HG03095 (cell line): ENCODE results near the gene MAN2A1.
"Not testable (repeated sequence)": the region's sequence is repeated elsewhere in the genome, so short reads cannot be mapped to it uniquely, and the experiment has no call there.

ENCODE experiments used
- ATAC-seq: cut with Tn5 transposase; IDR thresholded peaks from one replicate; pipeline ENCODE4 v1.9.1; 2021; ENCODE audit warnings: moderate library complexity; ENCODE audit not compliant: unreplicated experiment

MAN2A1 gene

DNA sequence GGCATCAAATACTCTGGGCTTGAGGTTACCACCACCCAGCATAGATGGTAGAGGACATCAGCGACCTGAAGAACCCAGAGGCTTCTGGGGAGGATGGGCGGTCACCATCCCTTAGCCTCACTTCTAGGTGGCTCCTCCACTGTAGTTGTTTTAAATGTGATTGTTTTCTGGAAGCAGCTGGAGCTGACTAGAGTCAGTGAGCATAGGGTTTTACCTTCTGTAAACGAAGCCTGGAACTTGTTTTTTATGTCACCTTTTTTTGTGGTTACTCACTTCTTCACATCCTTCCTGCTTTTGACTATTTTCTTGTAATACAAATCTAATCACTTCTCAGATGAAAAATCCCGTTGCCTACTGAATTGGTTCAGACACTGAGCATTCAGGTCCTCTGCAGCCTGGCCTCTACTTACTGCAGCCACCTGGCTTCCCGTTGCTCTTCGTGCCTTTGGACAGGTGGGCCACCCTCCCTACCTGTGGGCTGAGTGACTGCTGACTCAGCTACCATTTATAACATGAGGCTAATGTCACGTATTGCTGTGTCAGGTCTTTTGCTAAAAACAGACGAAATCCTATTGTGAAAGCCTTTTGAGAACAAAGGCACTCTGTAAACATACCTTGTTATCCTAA is 167.8 kb downstream of the MAN2A1 start:
- no peak for ATAC-seq

DNA sequence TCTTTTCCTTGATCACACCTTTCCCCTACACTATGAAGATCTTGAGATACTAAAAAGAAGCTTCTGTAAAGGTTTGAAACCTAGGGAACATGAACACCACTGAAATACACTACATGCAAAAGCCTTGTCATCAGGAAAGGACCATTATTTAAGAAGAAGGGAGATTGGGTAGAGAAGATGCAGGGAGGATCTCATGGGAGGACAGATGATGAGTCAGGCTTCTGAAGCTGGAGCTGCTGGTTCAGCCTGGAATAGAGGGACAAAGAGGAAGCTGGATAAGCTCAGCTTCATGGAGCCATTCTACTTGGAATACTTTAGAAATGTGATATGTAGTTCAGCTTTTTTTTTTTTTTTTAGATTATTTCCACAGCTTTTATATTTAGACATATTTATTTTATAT is 169.8 kb downstream of the MAN2A1 start:
- no peak for ATAC-seq

DNA sequence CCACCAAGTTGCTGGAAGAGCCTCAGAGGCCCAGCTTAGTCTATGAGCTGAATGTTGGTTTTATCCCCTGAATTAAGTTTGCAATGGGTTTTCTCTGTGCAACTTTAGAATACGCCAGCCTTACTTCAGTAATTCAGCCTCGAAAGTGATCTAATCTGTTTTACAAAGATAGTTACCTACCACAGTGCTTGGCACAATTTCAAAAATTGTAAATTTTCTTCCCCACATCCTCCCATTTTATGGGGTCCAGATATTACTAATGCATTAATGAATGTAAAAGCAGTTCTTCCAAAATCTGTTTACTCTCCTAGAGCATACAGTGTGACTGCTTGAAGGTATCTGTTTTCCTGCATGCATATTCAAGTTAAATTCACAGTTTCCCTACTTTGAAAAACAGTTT is 172.6 kb downstream of the MAN2A1 start:
- ATAC-seq, result no peak

DNA sequence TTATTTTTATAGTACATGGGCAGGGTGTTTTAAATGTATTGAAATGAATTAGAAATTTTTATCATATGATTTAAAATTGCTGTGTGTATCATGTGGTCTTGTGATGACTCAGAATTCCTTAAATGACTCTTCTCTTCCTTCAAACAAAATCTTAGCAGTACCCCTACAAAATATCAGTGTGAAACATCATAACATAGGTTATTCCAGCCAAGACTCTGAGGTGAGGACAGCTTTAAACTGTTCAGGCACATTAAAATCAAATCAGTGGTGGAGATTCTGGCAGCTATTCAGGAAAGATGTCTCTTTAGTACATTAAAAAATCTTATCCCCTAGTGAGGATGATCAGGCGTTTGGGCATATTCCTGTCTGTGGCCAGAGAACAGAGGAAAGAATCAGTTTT is 174.0 kb downstream of the MAN2A1 start:
- no peak for ATAC-seq

DNA sequence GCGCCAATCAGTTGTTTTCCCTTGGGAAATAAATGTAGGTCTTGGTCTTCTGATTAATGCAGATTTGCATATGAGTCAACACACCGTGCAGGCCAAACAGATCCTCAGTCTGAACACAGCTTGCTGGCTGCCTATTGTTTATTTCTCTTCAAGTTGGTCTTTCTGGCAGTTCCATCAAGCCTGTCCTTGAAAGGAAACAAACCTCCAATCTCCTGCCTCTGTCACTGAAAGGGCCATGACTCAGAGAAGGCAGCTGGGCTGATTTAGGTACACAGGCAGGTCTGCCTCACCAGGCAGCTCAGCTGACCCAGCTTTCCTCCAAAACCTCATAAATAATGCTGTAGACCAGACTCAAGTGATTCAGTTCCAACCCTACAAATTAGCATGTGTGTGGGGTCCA is 175.9 kb downstream of the MAN2A1 start:
- ATAC-seq, result no peak

DNA sequence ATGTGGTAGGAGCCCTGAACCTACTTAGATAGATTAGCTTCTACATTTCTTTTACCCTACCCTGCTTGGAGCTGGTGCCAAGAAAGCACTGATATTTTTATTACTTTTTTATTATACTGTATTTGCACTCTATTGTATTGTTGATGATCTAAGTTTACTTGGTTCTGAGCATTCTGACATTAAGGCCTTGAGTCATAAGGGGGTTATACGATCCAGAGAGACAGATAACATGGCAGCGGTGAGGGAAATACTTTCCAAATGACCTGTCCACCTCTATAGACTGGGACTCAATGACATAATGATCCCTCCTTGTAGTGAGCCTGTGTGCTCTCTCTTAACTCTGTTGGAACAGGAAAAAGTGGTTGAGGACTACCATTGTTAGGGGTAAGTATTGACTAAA is 176.3 kb downstream of the MAN2A1 start:
- ATAC-seq, result no peak

DNA sequence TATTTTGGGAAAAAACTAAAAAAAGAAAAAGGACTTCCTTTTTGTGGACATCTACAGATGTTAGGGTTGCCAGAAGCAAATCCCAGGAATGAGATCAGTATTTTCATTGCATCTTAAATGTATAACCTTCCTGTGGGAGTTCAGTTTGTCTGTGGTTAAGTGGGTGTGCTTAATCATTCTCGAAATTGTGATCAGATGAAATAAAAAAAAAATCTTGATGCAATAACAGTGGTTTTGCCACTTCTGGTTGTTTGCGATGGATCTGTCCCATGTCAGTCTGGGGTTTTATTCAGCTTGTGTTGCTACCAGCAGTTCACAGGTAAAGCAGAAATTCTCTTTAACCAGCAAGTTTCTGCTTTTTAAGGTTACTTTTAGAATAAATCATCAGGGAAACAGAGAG is 179.0 kb downstream of the MAN2A1 start:
- ATAC-seq, result no peak

DNA sequence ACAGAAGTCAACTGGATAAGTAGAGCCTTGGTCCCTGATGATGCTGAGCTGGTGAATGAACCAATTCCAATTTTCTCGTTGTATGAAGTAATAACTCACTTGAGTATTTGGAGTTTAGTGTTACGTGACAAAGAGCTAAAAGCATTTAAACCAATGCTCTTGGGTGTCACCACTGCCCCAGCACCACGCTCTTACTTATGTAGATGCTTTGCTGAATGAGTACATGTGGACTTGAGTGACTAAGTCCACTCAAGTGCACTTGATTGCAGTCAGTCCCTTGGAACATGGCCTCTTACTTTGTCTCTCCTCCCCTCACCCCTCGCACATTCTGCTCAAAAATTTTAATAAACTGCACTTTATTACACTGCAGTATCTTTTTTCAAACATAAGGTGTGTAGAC is 184.0 kb downstream of the MAN2A1 start:
- ATAC-seq, result no peak

DNA sequence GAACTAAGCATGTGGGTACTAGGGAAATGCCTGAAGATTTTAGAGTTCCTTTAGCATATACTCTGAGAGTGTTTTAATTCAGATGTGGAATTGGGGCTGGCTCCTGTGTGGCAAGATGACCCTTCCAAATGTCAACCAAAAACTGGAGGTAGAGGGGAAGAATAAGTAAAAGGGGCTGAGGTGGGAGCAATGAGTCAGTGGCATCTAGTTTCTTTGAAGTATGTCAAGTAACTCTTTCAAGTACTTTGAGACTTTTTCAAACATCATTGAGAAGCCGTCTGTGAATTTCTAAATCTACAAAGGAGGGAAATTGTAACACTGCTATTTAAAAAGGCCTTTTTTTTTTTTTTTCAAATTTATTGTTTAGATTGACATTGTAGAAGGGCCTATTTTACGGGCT is 184.4 kb downstream of the MAN2A1 start:
- ATAC-seq, result no peak

DNA sequence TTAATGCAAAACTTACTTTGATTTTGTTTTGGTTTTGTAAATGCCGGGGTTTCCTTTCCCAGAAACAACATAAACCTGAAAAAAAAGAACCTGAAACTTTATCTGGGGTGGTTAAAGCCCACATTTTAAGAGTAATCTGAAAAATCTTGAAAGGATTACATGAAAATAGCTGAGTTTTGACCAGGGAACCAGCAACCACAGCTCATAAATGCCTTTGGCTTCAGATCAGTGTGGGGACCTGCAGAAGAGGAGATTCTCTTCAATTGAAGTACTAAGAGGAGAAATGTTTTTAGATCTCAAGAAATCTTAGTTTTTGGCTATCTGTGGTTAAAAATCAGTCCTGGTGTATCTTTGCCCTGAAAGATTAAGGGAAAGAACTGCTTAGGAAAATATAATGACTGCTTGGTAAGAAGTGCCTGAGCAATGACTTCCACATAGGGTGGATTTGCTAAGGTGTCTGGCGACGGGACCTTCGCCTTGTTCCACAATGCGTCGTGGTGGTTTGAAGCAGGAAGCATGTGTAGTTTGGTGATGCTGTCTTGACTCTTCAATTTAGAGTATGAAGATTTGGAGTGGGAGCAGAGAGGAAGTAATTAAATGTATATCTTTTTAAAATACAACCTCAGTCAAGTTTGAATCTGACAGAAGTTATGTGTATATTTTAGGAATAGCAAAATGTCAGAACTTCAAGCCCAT is 186.5 kb downstream of the MAN2A1 start:
- ATAC-seq, result no peak

DNA sequence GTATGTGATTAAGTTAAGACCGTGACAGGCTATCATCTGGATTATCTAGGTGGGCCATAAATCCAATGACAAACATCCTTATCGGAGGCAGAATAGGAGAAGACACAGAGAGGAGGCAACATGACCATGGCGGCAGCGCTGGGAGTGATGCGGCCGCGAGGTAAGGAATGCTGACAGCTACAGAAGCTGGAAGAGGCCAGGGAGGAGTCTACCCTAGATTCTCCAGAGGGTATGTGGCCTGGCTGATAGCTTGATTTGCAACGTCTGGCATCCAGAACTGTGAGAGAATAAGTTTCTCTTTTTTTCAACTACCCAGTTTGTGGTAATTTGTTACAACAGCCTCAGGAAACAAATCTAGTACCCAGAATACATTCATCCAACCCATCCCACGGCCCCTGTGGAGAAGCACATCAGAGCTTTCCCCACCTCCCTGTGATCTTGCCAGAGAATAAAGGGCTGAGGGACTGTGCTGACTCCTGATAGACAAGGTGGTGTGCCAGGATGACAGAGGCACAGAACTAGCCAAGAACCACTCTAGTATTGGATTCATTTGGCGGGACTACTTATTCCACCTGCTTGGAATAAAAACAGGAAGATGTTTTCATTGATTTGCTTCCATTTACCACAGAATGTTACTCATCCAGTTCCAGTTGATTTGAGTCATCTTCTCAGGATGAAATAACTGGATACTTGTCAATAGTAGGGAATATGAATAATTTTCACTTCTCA is 187.4 kb downstream of the MAN2A1 start:
- ATAC-seq, result no peak

DNA sequence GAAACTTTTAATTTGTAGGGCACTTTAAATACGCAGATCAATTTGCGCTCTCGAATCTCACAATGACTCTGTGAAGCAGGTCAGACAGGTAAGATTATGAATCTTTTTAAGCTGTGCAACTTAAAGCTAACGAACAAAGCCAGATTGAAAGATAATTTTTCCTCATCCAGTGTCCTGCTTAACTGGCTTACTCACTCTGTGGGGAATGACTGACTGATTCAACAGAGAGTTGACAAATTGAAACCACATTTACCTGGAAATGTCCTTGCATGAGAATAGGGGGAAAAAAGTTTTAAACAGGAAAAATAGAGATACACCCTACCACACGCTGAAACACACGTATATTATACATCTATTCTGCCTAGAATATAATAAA is 187.9 kb downstream of the MAN2A1 start:
- no peak for ATAC-seq

DNA sequence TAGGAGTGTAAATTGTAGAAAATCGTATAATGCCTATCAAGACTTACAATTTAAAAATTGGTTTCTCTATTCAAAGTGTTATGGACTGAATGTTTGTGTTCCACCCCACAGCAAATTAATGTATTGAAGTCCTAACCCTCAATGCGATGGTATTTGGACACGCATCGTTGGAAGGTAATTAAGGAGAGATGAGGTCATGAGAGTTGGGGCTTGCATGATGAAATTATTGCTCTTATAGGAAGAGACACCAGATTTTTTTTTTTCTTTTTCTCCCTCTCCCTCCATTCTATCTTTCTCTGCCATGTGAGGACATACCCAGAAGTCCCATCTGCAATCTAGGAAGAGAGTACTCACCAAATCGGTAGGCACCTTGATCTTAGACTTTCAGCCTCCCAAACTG is 189.2 kb downstream of the MAN2A1 start:
- no peak for ATAC-seq

DNA sequence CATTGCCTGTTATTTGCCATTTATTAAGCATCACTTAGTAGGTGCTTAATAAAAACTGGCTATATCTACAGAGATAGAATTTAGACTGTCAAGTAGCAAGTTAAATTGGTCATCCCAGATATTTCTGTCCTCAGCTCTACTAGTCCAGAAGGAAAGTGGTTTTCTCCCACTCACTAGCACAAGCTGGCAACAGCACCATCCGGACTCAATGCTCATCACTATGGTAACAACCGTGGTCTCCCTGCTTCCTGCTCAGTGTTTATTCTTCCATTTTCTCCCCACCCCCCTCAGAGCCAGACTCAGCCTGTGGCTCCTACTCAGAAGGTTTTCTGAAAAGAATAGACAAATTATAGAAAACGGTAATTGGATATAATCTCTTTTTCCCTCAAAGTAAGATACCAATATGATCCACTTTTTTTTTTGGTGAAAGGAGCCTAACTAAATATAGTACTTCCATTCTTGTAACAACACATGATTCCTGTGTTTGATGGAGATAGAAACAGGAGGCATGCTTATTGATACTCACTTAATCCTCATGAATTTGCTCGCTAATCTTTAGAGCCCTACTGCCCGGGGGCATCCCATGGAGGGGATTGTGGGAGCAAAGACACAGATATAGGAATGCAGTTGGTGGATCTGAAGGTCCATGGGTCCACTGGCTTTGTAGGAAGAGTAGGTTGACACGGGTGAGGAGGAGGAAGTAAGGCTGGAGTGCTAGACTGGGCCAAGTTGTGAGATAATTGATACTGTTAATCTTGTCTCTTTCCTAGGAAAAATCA is 191.4 kb downstream of the MAN2A1 start:
- ATAC-seq, result no peak

DNA sequence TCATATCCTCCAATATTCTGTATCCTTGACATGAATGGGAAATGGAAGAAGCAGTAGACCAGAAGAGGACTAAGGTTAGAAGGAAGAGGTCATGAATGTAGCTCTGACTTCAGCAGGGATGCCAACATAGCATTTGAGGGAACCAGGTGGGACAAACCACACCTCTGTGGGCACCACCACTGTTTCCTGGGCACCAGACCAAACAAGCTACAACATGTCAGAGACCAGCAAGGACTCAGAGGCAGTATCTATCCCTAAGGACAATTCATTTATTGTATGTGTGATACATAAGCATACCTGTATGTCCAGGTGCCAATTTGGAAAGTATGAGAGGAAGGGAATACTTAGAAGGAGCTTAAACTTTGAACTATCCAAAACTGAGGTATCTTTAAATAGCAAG is 192.8 kb downstream of the MAN2A1 start:
- ATAC-seq, result no peak

DNA sequence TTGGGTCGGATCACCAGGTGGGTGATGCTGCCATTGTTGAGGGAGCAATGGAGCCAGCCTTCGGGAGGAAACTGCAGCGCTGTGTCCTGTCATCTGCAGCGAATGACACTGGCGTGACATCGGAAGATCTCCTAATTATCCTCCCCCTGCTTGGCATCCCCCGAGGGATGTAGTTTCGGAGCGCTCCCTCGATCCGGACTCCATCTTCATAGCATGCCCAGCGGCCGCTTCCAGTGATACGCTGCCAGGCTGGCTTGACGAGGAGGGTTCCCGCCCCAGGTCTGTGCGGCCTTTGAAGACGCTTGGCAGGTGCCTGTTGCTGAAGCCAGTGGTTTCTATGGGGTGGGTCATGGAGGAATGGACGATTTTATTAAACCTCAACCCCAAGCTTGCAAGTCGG is 194.9 kb downstream of the MAN2A1 start:
- no peak for ATAC-seq

DNA sequence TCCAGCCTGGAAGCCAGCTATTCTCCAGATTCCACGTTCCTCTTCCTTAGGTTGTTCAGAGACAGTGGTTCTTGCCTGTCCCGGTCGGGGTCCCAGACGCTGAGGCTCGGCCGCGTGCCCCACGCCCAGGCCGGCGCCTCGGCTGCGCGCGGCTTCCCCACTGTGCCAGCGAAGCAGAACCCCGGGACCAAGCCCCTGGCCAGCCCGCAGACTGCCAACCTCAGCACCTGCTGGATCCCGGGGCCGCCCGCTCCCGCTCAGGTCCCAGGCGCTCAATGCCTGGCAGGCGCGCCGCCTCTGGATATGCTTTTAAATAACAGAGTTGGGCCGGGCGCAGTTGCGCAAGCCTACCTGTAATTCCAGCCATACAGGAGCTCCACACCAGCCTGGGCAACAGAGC is 195.5 kb downstream of the MAN2A1 start:
- no peak for ATAC-seq

DNA sequence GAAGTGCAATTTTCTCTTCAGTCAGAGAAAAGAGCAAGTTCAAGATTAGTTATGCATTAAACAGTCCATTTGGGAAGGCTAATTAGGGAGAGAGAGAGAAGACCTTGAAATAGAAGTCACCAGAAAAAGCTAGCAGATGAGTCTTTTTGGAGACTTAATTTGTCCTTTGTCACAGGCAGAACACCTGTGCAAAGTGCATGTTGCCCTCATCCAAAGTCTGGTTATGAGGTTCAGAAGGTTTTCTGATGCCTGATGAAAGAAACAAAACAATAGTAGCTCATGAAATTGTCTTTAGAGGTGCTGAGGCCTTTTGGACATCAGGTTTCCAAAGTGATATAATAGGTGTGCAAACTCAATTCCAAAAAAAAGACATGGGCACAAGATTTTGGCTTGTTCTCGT is 199.3 kb downstream of the MAN2A1 start:
- ATAC-seq, result no peak

DNA sequence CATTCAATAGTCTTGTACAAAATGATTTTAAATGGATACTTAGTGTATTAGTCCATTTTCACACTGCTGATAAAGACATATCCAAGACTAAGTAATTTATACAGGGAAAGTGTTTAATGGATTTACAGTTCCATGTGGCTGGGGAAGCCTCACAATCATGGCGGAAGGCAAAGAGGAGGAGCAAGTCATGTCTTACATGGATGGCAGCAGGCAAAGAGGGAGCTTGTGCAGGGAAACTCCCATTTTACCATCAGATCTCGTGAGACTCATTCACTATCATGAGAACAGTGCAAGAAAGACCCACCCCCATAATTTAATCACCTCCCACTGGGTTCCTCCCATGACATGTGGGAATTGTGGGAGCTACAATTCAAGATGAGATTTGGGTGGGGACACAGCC is 203.5 kb downstream of the MAN2A1 start:
- ATAC-seq, result not testable (repeated sequence)

DNA sequence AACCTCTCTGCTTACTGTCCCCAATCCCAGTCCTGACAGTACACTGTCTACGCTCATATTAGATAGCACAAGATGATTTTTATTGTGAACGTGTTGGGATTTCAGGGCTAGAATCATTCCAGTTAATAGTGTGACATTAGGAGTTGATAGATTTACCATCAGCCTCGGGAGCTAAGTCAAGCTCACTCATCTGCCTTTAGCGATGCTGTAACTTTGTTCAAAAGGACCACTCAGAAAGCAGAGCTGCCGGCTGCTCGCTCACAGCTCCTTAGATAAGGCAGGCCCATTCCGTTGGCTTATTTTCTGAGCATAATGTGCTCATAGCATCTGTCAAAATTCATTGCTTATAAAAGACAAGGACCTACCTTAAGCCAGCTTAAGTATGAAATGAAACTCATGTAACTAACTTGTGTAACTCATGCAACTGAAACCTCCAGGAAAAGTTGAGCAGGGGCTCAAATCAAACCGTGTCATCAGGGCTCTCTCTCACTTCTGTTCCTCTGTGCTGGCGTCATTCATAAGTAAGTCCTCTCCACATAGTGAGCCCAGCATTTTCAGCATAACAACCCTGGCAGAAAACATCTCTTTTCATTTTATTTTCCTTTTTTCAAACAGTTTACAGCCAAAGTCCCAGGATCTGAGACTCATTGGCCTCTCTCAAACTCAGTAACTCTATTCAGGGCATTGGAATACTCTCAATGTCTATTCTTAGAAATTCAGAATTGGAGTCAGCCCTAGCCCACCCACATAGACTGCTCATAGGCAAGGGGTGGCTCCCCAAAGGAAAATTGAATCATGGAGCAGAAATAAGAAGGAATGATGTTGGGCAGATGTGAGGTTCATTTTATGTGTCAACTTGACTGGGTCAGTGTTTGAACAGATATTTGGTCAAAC is 208.8 kb downstream of the MAN2A1 start:
- ATAC-seq, result no peak

DNA sequence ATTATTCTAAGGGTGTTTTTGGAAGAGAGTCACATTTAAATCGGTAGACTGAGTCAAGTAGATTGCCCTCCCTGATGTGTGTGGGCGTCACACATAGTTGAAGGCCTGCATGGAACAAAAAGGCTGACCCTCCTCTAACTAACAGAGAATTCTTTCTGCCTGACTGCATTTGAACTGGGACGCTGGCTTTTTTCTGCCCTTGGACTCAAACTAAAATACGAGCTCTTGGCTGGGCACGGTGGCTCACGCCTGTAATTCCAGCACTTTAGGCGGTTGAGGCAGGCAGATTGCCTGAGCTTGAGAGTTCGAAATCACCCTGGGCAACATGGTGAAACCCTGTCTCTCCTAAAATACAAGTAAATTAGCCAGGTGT is 209.4 kb downstream of the MAN2A1 start:
- no peak for ATAC-seq
